Sigmoid colon (tissue), 3 donors: Measurements from ENCODE around the gene DDX51.

ENCODE experiments used
- CTCF ChIP-seq, 4 experiments: fragments of 450-650 bp in 3 of 4; fragments of 200-600 bp in 1 of 4; IDR thresholded peaks; one replicate each; pipeline ENCODE4 v1.5.1; 2016 to 2019; ENCODE audit warnings: antibody characterized with exemption in 4 of 4, mild to moderate bottlenecking in 3 of 4, moderate library complexity in 2 of 4
- POLR2A ChIP-seq, 2 donors: fragments of 450-650 bp; IDR thresholded peaks; one replicate each; pipeline ENCODE4 v1.6.1; 2016; ENCODE audit warnings: antibody characterized with exemption in 2 of 2, mild to moderate bottlenecking in 2 of 2, moderate library complexity in 2 of 2

GRCh38 chr12:132171293-132171967, 27.3 kb upstream of the DDX51 start:
- TF ChIP-seq POLR2A (IDR thresholded peaks at IDR 0.05) (no peak), CTCF (IDR thresholded peaks at IDR 0.05) (no peak)
